ENCODE results near the gene BUB3.

DNA sequence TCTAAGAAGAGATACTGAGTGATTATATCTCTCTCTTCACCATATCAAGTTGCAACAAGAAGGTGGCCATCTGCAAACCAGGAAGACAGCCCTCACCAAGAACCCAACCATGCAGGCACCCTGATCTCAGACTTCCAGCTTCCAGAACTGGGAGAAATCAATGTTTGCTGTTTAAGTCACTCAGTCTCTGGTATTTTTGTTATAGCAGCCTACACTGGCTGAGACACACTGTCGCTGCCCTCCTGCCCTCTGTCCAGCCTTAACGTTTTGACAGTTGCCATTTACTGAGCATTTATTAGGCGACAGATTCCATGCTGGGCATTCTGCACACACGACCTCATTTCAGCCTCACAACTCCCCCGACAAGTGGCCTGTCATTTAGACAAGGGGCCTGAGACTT, 28.0 kb upstream of the BUB3 start:
- TF ChIP-seq, protein P1, sequence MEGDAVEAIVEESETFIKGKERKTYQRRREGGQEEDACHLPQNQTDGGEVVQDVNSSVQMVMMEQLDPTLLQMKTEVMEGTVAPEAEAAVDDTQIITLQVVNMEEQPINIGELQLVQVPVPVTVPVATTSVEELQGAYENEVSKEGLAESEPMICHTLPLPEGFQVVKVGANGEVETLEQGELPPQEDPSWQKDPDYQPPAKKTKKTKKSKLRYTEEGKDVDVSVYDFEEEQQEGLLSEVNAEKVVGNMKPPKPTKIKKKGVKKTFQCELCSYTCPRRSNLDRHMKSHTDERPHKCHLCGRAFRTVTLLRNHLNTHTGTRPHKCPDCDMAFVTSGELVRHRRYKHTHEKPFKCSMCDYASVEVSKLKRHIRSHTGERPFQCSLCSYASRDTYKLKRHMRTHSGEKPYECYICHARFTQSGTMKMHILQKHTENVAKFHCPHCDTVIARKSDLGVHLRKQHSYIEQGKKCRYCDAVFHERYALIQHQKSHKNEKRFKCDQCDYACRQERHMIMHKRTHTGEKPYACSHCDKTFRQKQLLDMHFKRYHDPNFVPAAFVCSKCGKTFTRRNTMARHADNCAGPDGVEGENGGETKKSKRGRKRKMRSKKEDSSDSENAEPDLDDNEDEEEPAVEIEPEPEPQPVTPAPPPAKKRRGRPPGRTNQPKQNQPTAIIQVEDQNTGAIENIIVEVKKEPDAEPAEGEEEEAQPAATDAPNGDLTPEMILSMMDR (IDR thresholded peaks at IDR 0.05; ENCODE audit: low read length), result no peak
- no peak for TF ChIP-seq EZH2 (IDR thresholded peaks at IDR 0.05; ENCODE audit: borderline replicate concordance, low read length)
